AG09309 (cell line): Measurements from ENCODE around the gene ARHGEF12.

Experiments used
- DNase-seq: peaks from one replicate; pipeline ENCODE4 v3.0.0-alpha.2; 2010; ENCODE audit warnings: low read depth
- H3K4me3 ChIP-seq: 2 replicates; pipeline ENCODE4 v1.5.1; 2011; ENCODE audit warnings: mild to moderate bottlenecking, low read depth, low read length, moderate library complexity; ENCODE audit not compliant: control insufficient read depth
- CTCF ChIP-seq: IDR thresholded peaks from 2 replicates; pipeline ENCODE4 v1.5.1; 2011; ENCODE audit warnings: mild to moderate bottlenecking, low read depth, low read length, inconsistent platforms; ENCODE audit not compliant: insufficient read depth, control insufficient read depth; ENCODE audit errors: missing control alignments

ARHGEF12 gene

GRCh38 chr11:120329556-120329955, 6.7 kb upstream of the ARHGEF12 start:
- no peak for TF ChIP-seq CTCF
- no peak overlapping the region for H3K4me3 ChIP-seq
- no peak for DNase-seq

GRCh38 chr11:120330045-120330444, 6.2 kb upstream of the ARHGEF12 start:
- no peak for TF ChIP-seq CTCF
- DNase-seq: no peak
- no peak overlapping the region for H3K4me3 ChIP-seq

GRCh38 chr11:120331301-120331996, 4.8 kb upstream of the ARHGEF12 start:
- DNase-seq: peak; percentile 76

GRCh38 chr11:120332822-120333716, 3.1 kb upstream of the ARHGEF12 start:
- no peak overlapping the region for H3K4me3 ChIP-seq
- no peak for DNase-seq
- TF ChIP-seq CTCF: no peak

More at GRCh38 chr11:120331301-120331996, 4.8 kb upstream of the ARHGEF12 start:
- TF ChIP-seq CTCF: no peak
- no peak overlapping the region for H3K4me3 ChIP-seq

GRCh38 chr11:120333801-120334200, 2.4 kb upstream of the ARHGEF12 start:
- TF ChIP-seq CTCF: no peak
- no peak for DNase-seq
- no peak overlapping the region for H3K4me3 ChIP-seq

GRCh38 chr11:120334332-120334731, 1.9 kb upstream of the ARHGEF12 start:
- TF ChIP-seq CTCF: no peak
- DNase-seq: no peak
- H3K4me3 ChIP-seq: no peak overlapping the region
